ENCODE data around the gene EDA2R. TPM values are rescaled to one million over a fixed set of nuclear protein-coding genes. Genes with fewer than 3 reads are reported as not detected.

Gene EDA2R
- total RNA-seq, 1 donor from 2014 or later = 5.3 TPM

- Histone ChIP-seq H3K27me3 (ENCODE audit: control insufficient read depth, insufficient read depth, low read length) (no peaks in the 10 kb centered on the region), H3K36me3 (ENCODE audit: control insufficient read depth, insufficient read depth, low read length) (no peaks in the 10 kb centered on the region), H3K4me3 (ENCODE audit: low read depth, low read length) (no peak overlapping the region)
- DNase-seq (ENCODE audit: low read depth) (no peak), FAIRE-seq (no peak)
- no peak for TF ChIP-seq CTCF (IDR thresholded peaks at IDR 0.05; ENCODE audit: insufficient read depth, low read length, severe bottlenecking)
These were observed 21.9 kb downstream of the EDA2R start for GRCh38 chrX:66616944-66617343.

GRCh38 chrX:66602381-66602938 lies 36.4 kb downstream of the EDA2R start:
- no peak for TF ChIP-seq CTCF (IDR thresholded peaks at IDR 0.05; ENCODE audit: insufficient read depth, low read length, severe bottlenecking)
- Histone ChIP-seq H3K36me3 (ENCODE audit: control insufficient read depth, insufficient read depth, low read length) (peaks cover 2% of the 10 kb centered on the region), H3K27me3 (ENCODE audit: control insufficient read depth, insufficient read depth, low read length) (no peaks in the 10 kb centered on the region), H3K4me3 (ENCODE audit: low read depth, low read length) (no peak overlapping the region)
- DNase-seq (ENCODE audit: low read depth) = no peak
- no peak for FAIRE-seq

GRCh38 chrX:66601522-66601921 lies 37.4 kb downstream of the EDA2R start:
- H3K4me3 ChIP-seq (ENCODE audit: low read depth, low read length) = no peak overlapping the region
- H3K36me3 ChIP-seq (ENCODE audit: control insufficient read depth, insufficient read depth, low read length) = peaks cover 2% of the 10 kb centered on the region
- no peak for FAIRE-seq

GRCh38 chrX:66579219-66579618 lies 59.7 kb downstream of the EDA2R start:
- no peaks in the 10 kb centered on the region for H3K27me3 ChIP-seq (ENCODE audit: control insufficient read depth, insufficient read depth, low read length)
- FAIRE-seq = no peak
- H3K36me3 ChIP-seq (ENCODE audit: control insufficient read depth, insufficient read depth, low read length) = no peaks in the 10 kb centered on the region
- no peak for TF ChIP-seq CTCF (IDR thresholded peaks at IDR 0.05; ENCODE audit: insufficient read depth, low read length, severe bottlenecking)
- no peak for DNase-seq (ENCODE audit: low read depth)
- H3K4me3 ChIP-seq (ENCODE audit: low read depth, low read length) = no peak overlapping the region

More at GRCh38 chrX:66601522-66601921, 37.4 kb downstream of the EDA2R start:
- no peak for TF ChIP-seq CTCF (IDR thresholded peaks at IDR 0.05; ENCODE audit: insufficient read depth, low read length, severe bottlenecking)
- no peak for DNase-seq (ENCODE audit: low read depth)
- no peaks in the 10 kb centered on the region for H3K27me3 ChIP-seq (ENCODE audit: control insufficient read depth, insufficient read depth, low read length)

- no peaks in the 10 kb centered on the region for H3K27me3 ChIP-seq (ENCODE audit: control insufficient read depth, insufficient read depth, low read length)
- no peaks in the 10 kb centered on the region for H3K36me3 ChIP-seq (ENCODE audit: control insufficient read depth, insufficient read depth, low read length)
- H3K4me3 ChIP-seq (ENCODE audit: low read depth, low read length) = no peak overlapping the region
- no peak for DNase-seq (ENCODE audit: low read depth)
- no peak for TF ChIP-seq CTCF (IDR thresholded peaks at IDR 0.05; ENCODE audit: insufficient read depth, low read length, severe bottlenecking)
- FAIRE-seq = no peak
These were observed 84.9 kb downstream of the EDA2R start for GRCh38 chrX:66553973-66554372.

- H3K4me3 ChIP-seq (ENCODE audit: low read depth, low read length) = no peak overlapping the region
- H3K36me3 ChIP-seq (ENCODE audit: control insufficient read depth, insufficient read depth, low read length) = no peaks in the 10 kb centered on the region
- DNase-seq (ENCODE audit: low read depth) (no peak), FAIRE-seq (no peak)
- no peak for TF ChIP-seq CTCF (IDR thresholded peaks at IDR 0.05; ENCODE audit: insufficient read depth, low read length, severe bottlenecking)
- H3K27me3 ChIP-seq (ENCODE audit: control insufficient read depth, insufficient read depth, low read length) = no peaks in the 10 kb centered on the region
These were observed 91.0 kb downstream of the EDA2R start for GRCh38 chrX:66547847-66548369.
